K562 (cell line): ENCODE results near the gene TRIM62. TPM values are rescaled to one million over a fixed set of nuclear protein-coding genes. Genes with fewer than 3 reads are reported as not detected.

Source experiments
- ASH1L ChIP-seq: fragments of 450-650 bp; IDR thresholded peaks from 2 replicates; pipeline ENCODE4 v1.6.1; 2018; ENCODE audit warnings: borderline replicate concordance, mild to moderate bottlenecking, low read depth; ENCODE audit not compliant: partially characterized antibody
- ATF7 ChIP-seq: fragments of 450-650 bp; IDR thresholded peaks from 2 replicates; pipeline ENCODE4 v1.7.1; 2014; ENCODE audit warnings: mild to moderate bottlenecking, moderate library complexity
- BCL6 ChIP-seq: fragments of 250-450 bp; sonication (Bioruptor Pico); IDR thresholded peaks from 2 replicates; pipeline ENCODE4 v1.4.0; 2020
- BCOR ChIP-seq: fragments of 450-650 bp; IDR thresholded peaks from 2 replicates; pipeline ENCODE4 v1.6.1; 2016
- CBX5 ChIP-seq: IDR thresholded peaks from 2 replicates; pipeline ENCODE4 v1.6.1; 2014; ENCODE audit warnings: low read depth, borderline replicate concordance
- CREM ChIP-seq: IDR thresholded peaks from 2 replicates; pipeline ENCODE4 v1.6.1; 2014; ENCODE audit warnings: antibody characterized with exemption, low read depth
- EP400 ChIP-seq: fragments of 450-650 bp; IDR thresholded peaks from 2 replicates; pipeline ENCODE4 v1.6.1; 2017; ENCODE audit warnings: antibody characterized with exemption, mild to moderate bottlenecking, moderate library complexity
- FIP1L1 ChIP-seq: fragments of 200-400 bp; formaldehyde crosslinking; IDR thresholded peaks from 2 replicates; pipeline ENCODE4 v1.6.1; 2018; ENCODE audit warnings: mild to moderate bottlenecking, low read depth, low read length; ENCODE audit not compliant: poor library complexity, severe bottlenecking
- HDAC3 ChIP-seq: fragments of 450-650 bp; IDR thresholded peaks from 2 replicates; pipeline ENCODE4 v1.6.1; 2018; ENCODE audit warnings: borderline replicate concordance, mild to moderate bottlenecking, moderate library complexity; ENCODE audit not compliant: partially characterized antibody
- HOXB6 ChIP-seq: fragments of 250-450 bp; sonication (Bioruptor Pico); IDR thresholded peaks from 2 replicates; pipeline ENCODE4 v1.5.1; 2022; ENCODE audit warnings: mild to moderate bottlenecking, borderline replicate concordance
- KDM5B ChIP-seq: fragments of 200-600 bp; sonication (generic); IDR thresholded peaks from 2 replicates; pipeline ENCODE4 v1.6.1; 2012; ENCODE audit warnings: low read depth, mild to moderate bottlenecking, moderate library complexity, low read length, control low read depth, inconsistent platforms; ENCODE audit not compliant: insufficient replicate concordance
- NR3C1 ChIP-seq: sonication (generic); formaldehyde crosslinking; IDR thresholded peaks from 2 replicates; pipeline ENCODE4 v1.8.1; 2022; ENCODE audit warnings: missing genetic modification reagents
- PHB ChIP-seq: fragments of 250-450 bp; sonication (Bioruptor Pico); IDR thresholded peaks from 2 replicates; pipeline ENCODE4 v1.5.0; 2021
- PHB2 ChIP-seq: fragments of 450-650 bp; IDR thresholded peaks from 2 replicates; pipeline ENCODE4 v1.6.1; 2017; ENCODE audit warnings: low read depth
- SIX5 ChIP-seq, 2 experiments: IDR thresholded peaks; 2 replicates each; pipeline ENCODE4 v1.6.1; 2011; ENCODE audit warnings: low read length in 2 of 2, borderline replicate concordance in 1 of 2, low read depth in 1 of 2, mild to moderate bottlenecking in 1 of 2, moderate library complexity in 1 of 2; ENCODE audit not compliant: insufficient read depth in 1 of 2
- TAF9B ChIP-seq: fragments of 450-650 bp; IDR thresholded peaks from 2 replicates; pipeline ENCODE4 v1.6.1; 2018; ENCODE audit warnings: mild to moderate bottlenecking; ENCODE audit not compliant: partially characterized antibody
- TCF7 ChIP-seq: sonication (generic); IDR thresholded peaks from 2 replicates; pipeline ENCODE4 v1.6.1; 2016; ENCODE audit warnings: antibody characterized with exemption, borderline replicate concordance
- TOE1 ChIP-seq, 2 experiments: fragments of 450-650 bp in 1 of 2; sonication (generic) in 1 of 2; formaldehyde crosslinking in 1 of 2; IDR thresholded peaks; 2 replicates each; pipeline versions ENCODE4 v1.7.1 to v1.8.0; 2016 to 2022; ENCODE audit warnings: borderline replicate concordance in 2 of 2, mild to moderate bottlenecking in 2 of 2, antibody characterized with exemption in 1 of 2, inconsistent platforms in 1 of 2, low read depth in 1 of 2, missing genetic modification reagents in 1 of 2, moderate library complexity in 1 of 2
- ZNF143 ChIP-seq: sonication (generic); formaldehyde crosslinking; IDR thresholded peaks from 2 replicates; pipeline ENCODE4 v1.9.0; 2022; ENCODE audit warnings: mild to moderate bottlenecking, missing genetic modification reagents
- ZNF24 ChIP-seq: fragments of 450-650 bp; IDR thresholded peaks from 2 replicates; pipeline ENCODE4 v1.6.1; 2016
- ZNF354B ChIP-seq: fragments of 250-450 bp; sonication (Bioruptor Pico); IDR thresholded peaks from 2 replicates; pipeline ENCODE4 v1.4.0; 2020
- polyA plus RNA-seq, 8 experiments: library from polyadenylated mRNA; depleted of rRNA in 4 of 8; stranded (reverse) in 5 of 8; unstranded in 3 of 8; fragments of >200 nt; fragmentation: Nextera tagmentation in 2 of 8; fragmentation: Illumina TruSeq in 1 of 8; extraction: Ambion mirVana in 2 of 8; extraction: Trizol in 1 of 8; gene quantifications; 2 replicates each; pipeline versions ENCODE4 v1.2.1 to v1.2.3, GENCODE V29; 2011 to 2014; ENCODE audit warnings: inconsistent platforms in 1 of 8, missing spikeins in 1 of 8
- total RNA-seq, 7 experiments: library from RNA; depleted of rRNA in 6 of 7; stranded (reverse); fragments of >200 nt in 6 of 7; fragmentation: Illumina TruSeq in 2 of 7; extraction: Trizol in 2 of 7; gene quantifications; 2 replicates each; pipeline versions ENCODE4 v1.2.1 to v1.2.3, GENCODE V29; 2011 to 2021; ENCODE audit warnings: low replicate concordance in 1 of 7
- TF ChIP-seq, protein P1 (sequence below): fragments of 200-800 bp; sonication (Bioruptor generic); IDR thresholded peaks from 2 replicates; pipeline ENCODE4 v1.6.1; 2017; ENCODE audit warnings: missing genetic modification characterization, missing compliant biosample characterization
- TF ChIP-seq, protein P2 (sequence below): fragments of 450-650 bp; IDR thresholded peaks from 2 replicates; pipeline ENCODE4 v1.6.1; 2016
- TF ChIP-seq, protein P3 (sequence below), 2 experiments: IDR thresholded peaks; 2 replicates each; pipeline ENCODE4 v1.6.1; 2012; ENCODE audit warnings: improper control_type of control experiment in 2 of 2, low read depth in 2 of 2, low read length in 2 of 2, borderline replicate concordance in 1 of 2

The TRIM62 gene
- total and polyA plus RNA-seq, 9 of the 15 experiments (the other 6 are each of a cell fraction or from before 2014, with no cell fraction given), result 0.18 to 2.3 (median 0.52) TPM

DNA sequence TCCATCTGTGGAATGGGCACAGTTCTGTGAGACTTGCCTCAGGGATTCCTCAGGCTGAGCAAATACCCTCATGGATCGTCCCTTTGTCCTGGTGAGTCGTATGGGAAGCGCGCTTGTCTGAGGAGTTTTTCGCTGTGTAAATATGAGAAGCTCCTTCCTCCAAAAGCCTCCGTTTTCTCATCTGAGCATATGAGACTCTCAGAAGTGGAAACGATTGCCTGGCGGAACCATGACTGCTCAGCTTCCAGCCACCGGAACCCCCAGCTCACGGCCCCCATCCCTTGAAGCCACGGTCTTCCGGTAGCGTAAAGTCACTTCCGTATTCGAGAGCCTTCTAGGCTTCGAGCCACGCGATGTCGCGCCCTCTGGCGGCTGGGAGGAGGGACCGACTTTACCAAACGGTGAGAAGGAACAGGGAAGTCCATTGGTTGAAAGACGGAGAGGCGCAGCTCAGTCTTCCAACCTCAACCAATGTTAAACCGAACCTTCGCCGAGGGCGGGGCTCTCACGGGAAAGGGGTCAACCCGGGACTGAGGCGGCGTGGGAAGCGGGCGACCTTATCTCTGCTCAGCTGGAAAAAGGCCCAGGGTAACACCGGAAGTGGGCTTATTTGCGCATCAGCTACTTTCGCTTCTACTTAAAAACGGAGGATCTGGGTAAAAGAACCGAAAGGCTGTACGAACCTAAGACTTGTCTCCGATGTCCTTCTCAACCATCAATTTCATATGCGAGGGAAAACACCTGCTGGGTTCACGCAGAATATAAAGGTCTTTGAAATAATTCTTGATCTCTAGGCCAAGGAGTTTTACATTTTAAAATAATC lies 54.6 kb downstream of the TRIM62 start (continued):
- peak; percentile 70 for TF ChIP-seq ASH1L
- peak; percentile 85; the same call in 1 of the 2 replicates for TF ChIP-seq BCOR
- peak in 1 of 2 experiments; percentile 38; a peak in 1 of 4 replicates for TF ChIP-seq SIX5 (IDR thresholded peaks at IDR 0.05; ENCODE audit: borderline replicate concordance in 1 of 2, insufficient read depth in 1 of 2, low read depth in 1 of 2, low read length in 2 of 2)
- TF ChIP-seq TAF9B, result peak; percentile 66
- peak; percentile 90 for TF ChIP-seq CREM
- TF ChIP-seq, protein P1, sequence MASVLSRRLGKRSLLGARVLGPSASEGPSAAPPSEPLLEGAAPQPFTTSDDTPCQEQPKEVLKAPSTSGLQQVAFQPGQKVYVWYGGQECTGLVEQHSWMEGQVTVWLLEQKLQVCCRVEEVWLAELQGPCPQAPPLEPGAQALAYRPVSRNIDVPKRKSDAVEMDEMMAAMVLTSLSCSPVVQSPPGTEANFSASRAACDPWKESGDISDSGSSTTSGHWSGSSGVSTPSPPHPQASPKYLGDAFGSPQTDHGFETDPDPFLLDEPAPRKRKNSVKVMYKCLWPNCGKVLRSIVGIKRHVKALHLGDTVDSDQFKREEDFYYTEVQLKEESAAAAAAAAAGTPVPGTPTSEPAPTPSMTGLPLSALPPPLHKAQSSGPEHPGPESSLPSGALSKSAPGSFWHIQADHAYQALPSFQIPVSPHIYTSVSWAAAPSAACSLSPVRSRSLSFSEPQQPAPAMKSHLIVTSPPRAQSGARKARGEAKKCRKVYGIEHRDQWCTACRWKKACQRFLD (CRISPR knock-in tag), result 0 out of 2 replicates have a peak, but pooled peaks have one; percentile 56
- TF ChIP-seq CBX5, result peak; percentile 87
- TF ChIP-seq PHB, result no peak
- TF ChIP-seq, protein P2, sequence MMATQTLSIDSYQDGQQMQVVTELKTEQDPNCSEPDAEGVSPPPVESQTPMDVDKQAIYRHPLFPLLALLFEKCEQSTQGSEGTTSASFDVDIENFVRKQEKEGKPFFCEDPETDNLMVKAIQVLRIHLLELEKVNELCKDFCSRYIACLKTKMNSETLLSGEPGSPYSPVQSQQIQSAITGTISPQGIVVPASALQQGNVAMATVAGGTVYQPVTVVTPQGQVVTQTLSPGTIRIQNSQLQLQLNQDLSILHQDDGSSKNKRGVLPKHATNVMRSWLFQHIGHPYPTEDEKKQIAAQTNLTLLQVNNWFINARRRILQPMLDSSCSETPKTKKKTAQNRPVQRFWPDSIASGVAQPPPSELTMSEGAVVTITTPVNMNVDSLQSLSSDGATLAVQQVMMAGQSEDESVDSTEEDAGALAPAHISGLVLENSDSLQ, result peak; percentile 94
- no peak for TF ChIP-seq BCL6
- TF ChIP-seq, protein P3, sequence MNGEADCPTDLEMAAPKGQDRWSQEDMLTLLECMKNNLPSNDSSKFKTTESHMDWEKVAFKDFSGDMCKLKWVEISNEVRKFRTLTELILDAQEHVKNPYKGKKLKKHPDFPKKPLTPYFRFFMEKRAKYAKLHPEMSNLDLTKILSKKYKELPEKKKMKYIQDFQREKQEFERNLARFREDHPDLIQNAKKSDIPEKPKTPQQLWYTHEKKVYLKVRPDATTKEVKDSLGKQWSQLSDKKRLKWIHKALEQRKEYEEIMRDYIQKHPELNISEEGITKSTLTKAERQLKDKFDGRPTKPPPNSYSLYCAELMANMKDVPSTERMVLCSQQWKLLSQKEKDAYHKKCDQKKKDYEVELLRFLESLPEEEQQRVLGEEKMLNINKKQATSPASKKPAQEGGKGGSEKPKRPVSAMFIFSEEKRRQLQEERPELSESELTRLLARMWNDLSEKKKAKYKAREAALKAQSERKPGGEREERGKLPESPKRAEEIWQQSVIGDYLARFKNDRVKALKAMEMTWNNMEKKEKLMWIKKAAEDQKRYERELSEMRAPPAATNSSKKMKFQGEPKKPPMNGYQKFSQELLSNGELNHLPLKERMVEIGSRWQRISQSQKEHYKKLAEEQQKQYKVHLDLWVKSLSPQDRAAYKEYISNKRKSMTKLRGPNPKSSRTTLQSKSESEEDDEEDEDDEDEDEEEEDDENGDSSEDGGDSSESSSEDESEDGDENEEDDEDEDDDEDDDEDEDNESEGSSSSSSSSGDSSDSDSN (IDR thresholded peaks at IDR 0.05; ENCODE audit: borderline replicate concordance in 1 of 2, low read depth in 2 of 2, low read length in 2 of 2), result no peak
- peak; percentile 80 for TF ChIP-seq EP400
- no peak for TF ChIP-seq NR3C1 (CRISPR knock-in tag)
- TF ChIP-seq ZNF354B, result no peak
- peak; percentile 17; the same call in 1 of the 2 replicates for TF ChIP-seq ZNF24
- 0 out of 2 replicates have a peak, but pooled peaks have one; percentile 30 for TF ChIP-seq ZNF143 (CRISPR knock-in tag)
- no peak for TF ChIP-seq KDM5B
- TF ChIP-seq TOE1 (IDR thresholded peaks at IDR 0.05; ENCODE audit: borderline replicate concordance), result peak; percentile 69
- no peak for TF ChIP-seq TOE1 (CRISPR knock-in tag; IDR thresholded peaks at IDR 0.05; ENCODE audit: borderline replicate concordance, low read depth)
- TF ChIP-seq HOXB6, result no peak
- TF ChIP-seq TCF7, result 0 out of 2 replicates have a peak, but pooled peaks have one; percentile 79
- TF ChIP-seq PHB2, result no peak
- peak; percentile 83 for TF ChIP-seq ATF7
- TF ChIP-seq HDAC3, result no peak
- no peak for TF ChIP-seq FIP1L1
